Measurements from ENCODE around the gene PLD2.

The PLD2 gene

GRCh38 chr17:4777969-4778760 lies 28.8 kb upstream of the PLD2 start:
- Histone ChIP-seq H3K4me3 (ENCODE audit: low read depth, low read length) (no peak overlapping the region), H3K9ac (no peak overlapping the region), H3K4me1 (no peaks in the 10 kb centered on the region), H3K9me3 (ENCODE audit: control insufficient read depth, low read length) (no peaks in the 10 kb centered on the region), H2AFZ (no peak overlapping the region), H3K4me2 (ENCODE audit: low read length) (no peak overlapping the region), H3K27me3 (ENCODE audit: control insufficient read depth, insufficient read depth, low read length) (no peaks in the 10 kb centered on the region), H3K79me2 (no peaks in the 10 kb centered on the region), H3K27ac (no peak overlapping the region), H3K36me3 (ENCODE audit: control insufficient read depth, insufficient read depth, low read length) (no peaks in the 10 kb centered on the region)
- TF ChIP-seq CTCF (IDR thresholded peaks at IDR 0.05): no peak

DNA sequence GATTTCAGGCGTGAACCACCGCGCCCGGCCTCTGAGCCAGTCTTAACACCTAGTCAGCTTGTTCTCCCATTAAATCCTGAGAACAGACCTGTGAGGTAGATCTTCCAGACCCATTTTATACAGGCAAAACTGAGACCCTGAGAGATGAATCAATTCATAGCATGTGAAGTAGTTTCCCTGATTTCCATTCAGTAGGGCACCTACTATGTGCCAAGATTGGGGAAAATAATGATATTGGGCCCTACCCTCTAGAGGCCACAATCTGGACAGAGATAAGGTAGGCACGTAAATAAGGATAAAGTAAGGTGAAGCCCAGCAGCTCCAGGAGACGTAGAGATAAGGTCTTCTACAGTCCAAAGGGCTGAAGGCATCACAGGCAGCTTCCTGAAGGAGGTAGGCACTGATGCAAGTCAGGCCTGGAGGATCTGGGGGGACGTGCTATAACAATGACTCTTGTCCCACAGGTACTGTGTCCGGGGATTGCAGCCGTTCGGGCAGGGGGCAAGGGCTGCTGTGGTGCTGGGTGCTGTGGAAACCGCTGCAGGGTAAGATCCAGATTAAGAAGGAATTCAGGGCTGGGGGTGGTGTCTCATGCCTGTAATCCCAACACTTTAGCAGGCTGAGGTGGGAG lies 26.5 kb upstream of the PLD2 start:
- no peaks in the 10 kb centered on the region for H3K79me2 ChIP-seq
- H3K4me3 ChIP-seq (ENCODE audit: low read depth, low read length): no peak overlapping the region
- H3K4me1 ChIP-seq: no peaks in the 10 kb centered on the region
- no peaks in the 10 kb centered on the region for H3K36me3 ChIP-seq (ENCODE audit: control insufficient read depth, insufficient read depth, low read length)
- H3K27ac ChIP-seq: no peak overlapping the region
- H3K9me3 ChIP-seq (ENCODE audit: control insufficient read depth, low read length): no peaks in the 10 kb centered on the region
- H2AFZ ChIP-seq: no peak overlapping the region
- no peak overlapping the region for H3K9ac ChIP-seq
- no peaks in the 10 kb centered on the region for H3K27me3 ChIP-seq (ENCODE audit: control insufficient read depth, insufficient read depth, low read length)
- no peak for TF ChIP-seq CTCF (IDR thresholded peaks at IDR 0.05)
- no peak overlapping the region for H3K4me2 ChIP-seq (ENCODE audit: low read length)

GRCh38 chr17:4782652-4783051 lies 24.3 kb upstream of the PLD2 start:
- no peak overlapping the region for H3K4me2 ChIP-seq (ENCODE audit: low read length)
- H3K4me3 ChIP-seq (ENCODE audit: low read depth, low read length): no peak overlapping the region
- no peak for TF ChIP-seq CTCF (IDR thresholded peaks at IDR 0.05)
- no peak overlapping the region for H2AFZ ChIP-seq
- H3K4me1 ChIP-seq: peaks cover 15% of the 10 kb centered on the region
- H3K27ac ChIP-seq: no peak overlapping the region
- no peaks in the 10 kb centered on the region for H3K27me3 ChIP-seq (ENCODE audit: control insufficient read depth, insufficient read depth, low read length)
- no peak overlapping the region for H3K9ac ChIP-seq
- no peaks in the 10 kb centered on the region for H3K9me3 ChIP-seq (ENCODE audit: control insufficient read depth, low read length)
- no peaks in the 10 kb centered on the region for H3K79me2 ChIP-seq
- H3K36me3 ChIP-seq (ENCODE audit: control insufficient read depth, insufficient read depth, low read length): no peaks in the 10 kb centered on the region

DNA sequence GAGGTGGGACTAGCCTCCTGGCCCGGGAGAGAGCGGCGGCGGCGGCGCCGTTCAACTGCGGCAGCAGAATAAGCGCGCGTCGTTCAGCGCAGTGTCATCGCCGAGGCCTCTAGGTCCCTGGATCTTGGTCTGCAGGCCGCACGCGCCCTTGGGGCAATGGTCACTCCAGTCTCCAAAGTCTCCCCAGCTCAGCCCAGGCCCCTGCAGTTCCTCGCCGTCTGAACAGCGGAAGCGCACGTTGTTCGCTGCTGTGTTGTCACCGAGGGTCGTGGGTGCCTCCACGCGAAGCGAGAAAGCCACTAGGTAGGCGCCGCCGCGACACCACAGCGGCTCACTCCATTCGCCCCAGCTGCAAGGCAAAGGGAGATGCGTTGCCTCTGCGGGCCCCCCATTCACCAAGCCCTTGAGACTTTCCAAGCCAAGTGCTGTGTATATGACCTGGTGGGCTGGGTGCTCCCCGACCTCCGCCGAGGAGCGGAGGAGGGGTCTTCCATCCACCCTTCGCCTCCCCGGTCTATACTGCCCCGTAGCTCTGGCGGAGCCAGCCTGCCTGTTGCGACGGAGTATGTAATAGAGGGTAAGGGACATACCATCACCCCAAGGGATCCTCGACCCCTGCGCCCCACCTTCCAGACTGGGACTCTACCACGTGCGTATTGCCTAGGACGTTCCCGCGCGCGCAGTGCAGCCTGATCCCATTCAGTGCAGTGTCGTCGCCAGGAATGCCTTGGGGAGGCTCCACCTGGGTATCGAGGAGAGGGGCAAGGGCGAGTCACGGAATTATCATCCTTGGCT lies 21.4 kb upstream of the PLD2 start:
- Histone ChIP-seq H3K9ac (no peak overlapping the region), H2AFZ (peak overlapping the region; percentile 72), H3K36me3 (ENCODE audit: control insufficient read depth, insufficient read depth, low read length) (no peaks in the 10 kb centered on the region), H3K27me3 (ENCODE audit: control insufficient read depth, insufficient read depth, low read length) (no peaks in the 10 kb centered on the region), H3K27ac (peak overlapping the region; percentile 85), H3K4me2 (ENCODE audit: low read length) (peak overlapping the region; percentile 71), H3K79me2 (no peaks in the 10 kb centered on the region), H3K4me3 (ENCODE audit: low read depth, low read length) (peak overlapping the region; percentile 50), H3K4me1 (peaks cover 19% of the 10 kb centered on the region), H3K9me3 (ENCODE audit: control insufficient read depth, low read length) (no peaks in the 10 kb centered on the region)
- no peak for TF ChIP-seq CTCF (IDR thresholded peaks at IDR 0.05)
